ENCODE results near the gene GPR161. TPM values are rescaled to one million over a fixed set of nuclear protein-coding genes. Genes with fewer than 3 reads are reported as not detected.
A peak's percentile ranks its signal among the peaks of the same experiment; 100 is the strongest.

The GPR161 gene
- total and polyA plus RNA-seq, 2 of the 13 experiments (the other 11 are each of a cell fraction or from before 2014, with no cell fraction given), result 0.13 to 0.35 TPM

DNA sequence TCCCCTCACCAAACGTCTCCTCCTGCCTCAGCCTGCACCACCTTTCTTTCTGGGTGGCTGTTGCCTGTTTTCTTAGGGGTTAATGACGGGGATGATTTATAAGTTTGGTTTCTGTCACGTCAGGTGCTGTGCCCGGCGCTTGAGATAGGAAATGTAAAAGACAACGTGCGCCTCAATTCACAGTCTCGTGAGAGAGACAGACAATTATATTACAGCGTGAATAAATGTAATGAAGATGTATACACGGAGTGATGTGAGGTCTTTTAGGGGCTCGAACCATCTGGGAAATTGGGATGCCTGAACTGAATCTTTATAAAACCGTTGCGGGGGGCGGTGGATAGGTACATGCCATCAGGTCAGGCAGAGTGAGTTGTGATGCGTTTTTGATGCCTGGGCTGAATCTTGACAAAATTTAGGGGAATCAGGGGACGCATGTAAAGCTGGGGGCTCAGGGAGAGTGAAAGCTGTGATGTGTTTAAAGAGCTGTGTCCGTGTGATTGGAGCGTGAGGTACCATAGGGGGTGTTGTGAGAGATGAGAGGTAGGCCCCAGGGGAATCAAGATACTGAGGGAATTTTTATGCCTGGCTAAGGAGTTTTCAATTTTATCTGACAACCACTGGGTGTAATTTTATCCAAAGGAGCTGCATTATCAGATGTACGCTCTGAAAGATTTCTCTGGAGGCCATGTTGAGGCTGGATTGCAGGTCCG, 42.9 kb upstream of the GPR161 start (continued):
- TF ChIP-seq, protein P1, sequence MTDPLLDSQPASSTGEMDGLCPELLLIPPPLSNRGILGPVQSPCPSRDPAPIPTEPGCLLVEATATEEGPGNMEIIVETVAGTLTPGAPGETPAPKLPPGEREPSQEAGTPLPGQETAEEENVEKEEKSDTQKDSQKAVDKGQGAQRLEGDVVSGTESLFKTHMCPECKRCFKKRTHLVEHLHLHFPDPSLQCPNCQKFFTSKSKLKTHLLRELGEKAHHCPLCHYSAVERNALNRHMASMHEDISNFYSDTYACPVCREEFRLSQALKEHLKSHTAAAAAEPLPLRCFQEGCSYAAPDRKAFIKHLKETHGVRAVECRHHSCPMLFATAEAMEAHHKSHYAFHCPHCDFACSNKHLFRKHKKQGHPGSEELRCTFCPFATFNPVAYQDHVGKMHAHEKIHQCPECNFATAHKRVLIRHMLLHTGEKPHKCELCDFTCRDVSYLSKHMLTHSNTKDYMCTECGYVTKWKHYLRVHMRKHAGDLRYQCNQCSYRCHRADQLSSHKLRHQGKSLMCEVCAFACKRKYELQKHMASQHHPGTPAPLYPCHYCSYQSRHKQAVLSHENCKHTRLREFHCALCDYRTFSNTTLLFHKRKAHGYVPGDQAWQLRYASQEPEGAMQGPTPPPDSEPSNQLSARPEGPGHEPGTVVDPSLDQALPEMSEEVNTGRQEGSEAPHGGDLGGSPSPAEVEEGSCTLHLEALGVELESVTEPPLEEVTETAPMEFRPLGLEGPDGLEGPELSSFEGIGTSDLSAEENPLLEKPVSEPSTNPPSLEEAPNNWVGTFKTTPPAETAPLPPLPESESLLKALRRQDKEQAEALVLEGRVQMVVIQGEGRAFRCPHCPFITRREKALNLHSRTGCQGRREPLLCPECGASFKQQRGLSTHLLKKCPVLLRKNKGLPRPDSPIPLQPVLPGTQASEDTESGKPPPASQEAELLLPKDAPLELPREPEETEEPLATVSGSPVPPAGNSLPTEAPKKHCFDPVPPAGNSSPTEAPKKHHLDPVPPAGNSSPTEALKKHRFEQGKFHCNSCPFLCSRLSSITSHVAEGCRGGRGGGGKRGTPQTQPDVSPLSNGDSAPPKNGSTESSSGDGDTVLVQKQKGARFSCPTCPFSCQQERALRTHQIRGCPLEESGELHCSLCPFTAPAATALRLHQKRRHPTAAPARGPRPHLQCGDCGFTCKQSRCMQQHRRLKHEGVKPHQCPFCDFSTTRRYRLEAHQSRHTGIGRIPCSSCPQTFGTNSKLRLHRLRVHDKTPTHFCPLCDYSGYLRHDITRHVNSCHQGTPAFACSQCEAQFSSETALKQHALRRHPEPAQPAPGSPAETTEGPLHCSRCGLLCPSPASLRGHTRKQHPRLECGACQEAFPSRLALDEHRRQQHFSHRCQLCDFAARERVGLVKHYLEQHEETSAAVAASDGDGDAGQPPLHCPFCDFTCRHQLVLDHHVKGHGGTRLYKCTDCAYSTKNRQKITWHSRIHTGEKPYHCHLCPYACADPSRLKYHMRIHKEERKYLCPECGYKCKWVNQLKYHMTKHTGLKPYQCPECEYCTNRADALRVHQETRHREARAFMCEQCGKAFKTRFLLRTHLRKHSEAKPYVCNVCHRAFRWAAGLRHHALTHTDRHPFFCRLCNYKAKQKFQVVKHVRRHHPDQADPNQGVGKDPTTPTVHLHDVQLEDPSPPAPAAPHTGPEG (CRISPR knock-in tag; IDR thresholded peaks at IDR 0.05), result 0 out of 2 replicates have a peak, but pooled peaks have one; percentile 16
- TF ChIP-seq MED1 (CRISPR knock-in tag; IDR thresholded peaks at IDR 0.05) (0 out of 2 replicates have a peak, but pooled peaks have one; percentile 3), HNF4G (IDR thresholded peaks at IDR 0.05; ENCODE audit: borderline replicate concordance, low read depth, low read length) (no peak), HNF4G (CRISPR knock-in tag; IDR thresholded peaks at IDR 0.05; ENCODE audit: borderline replicate concordance, low read depth) (no peak), SATB2 (CRISPR knock-in tag; IDR thresholded peaks at IDR 0.05) (0 out of 2 replicates have a peak, but pooled peaks have one; percentile 6), ZMYM2 (CRISPR knock-in tag; IDR thresholded peaks at IDR 0.05) (0 out of 2 replicates have a peak, but pooled peaks have one; percentile 44), MBD4 (IDR thresholded peaks at IDR 0.05; ENCODE audit: borderline replicate concordance, low read length) (no peak), ZKSCAN1 (IDR thresholded peaks at IDR 0.05; ENCODE audit: low read length) (no peak), ZNF724P (CRISPR knock-in tag; IDR thresholded peaks at IDR 0.05; ENCODE audit: borderline replicate concordance) (no peak), MIER3 (CRISPR knock-in tag; IDR thresholded peaks at IDR 0.05; ENCODE audit: borderline replicate concordance) (no peak), NCOA2 (CRISPR knock-in tag; IDR thresholded peaks at IDR 0.05) (no peak), SOX13 (IDR thresholded peaks at IDR 0.05) (no peak), SOX13 (CRISPR knock-in tag; conservative IDR thresholded peaks at IDR 0.05 in 1 of 2, IDR thresholded peaks at IDR 0.05 in 1 of 2) (no peak), ZNF652 (CRISPR knock-in tag; IDR thresholded peaks at IDR 0.05; ENCODE audit: borderline replicate concordance, low read depth) (0 out of 2 replicates have a peak, but pooled peaks have one; percentile 35), HES4 (CRISPR knock-in tag; IDR thresholded peaks at IDR 0.05; ENCODE audit: borderline replicate concordance) (no peak), PHF5A (CRISPR knock-in tag; IDR thresholded peaks at IDR 0.05; ENCODE audit: low read depth, unreplicated experiment) (no peak), ZFP1 (CRISPR knock-in tag; IDR thresholded peaks at IDR 0.05) (no peak), RFX5 (IDR thresholded peaks at IDR 0.05; ENCODE audit: low read depth, low read length) (no peak)
- TF ChIP-seq, protein P2, sequence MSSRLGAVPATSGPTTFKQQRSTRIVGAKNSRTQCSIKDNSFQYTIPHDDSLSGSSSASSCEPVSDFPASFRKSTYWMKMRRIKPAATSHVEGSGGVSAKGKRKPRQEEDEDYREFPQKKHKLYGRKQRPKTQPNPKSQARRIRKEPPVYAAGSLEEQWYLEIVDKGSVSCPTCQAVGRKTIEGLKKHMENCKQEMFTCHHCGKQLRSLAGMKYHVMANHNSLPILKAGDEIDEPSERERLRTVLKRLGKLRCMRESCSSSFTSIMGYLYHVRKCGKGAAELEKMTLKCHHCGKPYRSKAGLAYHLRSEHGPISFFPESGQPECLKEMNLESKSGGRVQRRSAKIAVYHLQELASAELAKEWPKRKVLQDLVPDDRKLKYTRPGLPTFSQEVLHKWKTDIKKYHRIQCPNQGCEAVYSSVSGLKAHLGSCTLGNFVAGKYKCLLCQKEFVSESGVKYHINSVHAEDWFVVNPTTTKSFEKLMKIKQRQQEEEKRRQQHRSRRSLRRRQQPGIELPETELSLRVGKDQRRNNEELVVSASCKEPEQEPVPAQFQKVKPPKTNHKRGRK (CRISPR knock-in tag; IDR thresholded peaks at IDR 0.05), result no peak
- TF ChIP-seq, protein P3, sequence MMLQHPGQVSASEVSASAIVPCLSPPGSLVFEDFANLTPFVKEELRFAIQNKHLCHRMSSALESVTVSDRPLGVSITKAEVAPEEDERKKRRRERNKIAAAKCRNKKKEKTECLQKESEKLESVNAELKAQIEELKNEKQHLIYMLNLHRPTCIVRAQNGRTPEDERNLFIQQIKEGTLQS (CRISPR knock-in tag; IDR thresholded peaks at IDR 0.05), result no peak
- TF ChIP-seq, protein P4, sequence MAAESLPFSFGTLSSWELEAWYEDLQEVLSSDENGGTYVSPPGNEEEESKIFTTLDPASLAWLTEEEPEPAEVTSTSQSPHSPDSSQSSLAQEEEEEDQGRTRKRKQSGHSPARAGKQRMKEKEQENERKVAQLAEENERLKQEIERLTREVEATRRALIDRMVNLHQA (CRISPR knock-in tag; IDR thresholded peaks at IDR 0.05), result no peak
- TF ChIP-seq, protein P5, sequence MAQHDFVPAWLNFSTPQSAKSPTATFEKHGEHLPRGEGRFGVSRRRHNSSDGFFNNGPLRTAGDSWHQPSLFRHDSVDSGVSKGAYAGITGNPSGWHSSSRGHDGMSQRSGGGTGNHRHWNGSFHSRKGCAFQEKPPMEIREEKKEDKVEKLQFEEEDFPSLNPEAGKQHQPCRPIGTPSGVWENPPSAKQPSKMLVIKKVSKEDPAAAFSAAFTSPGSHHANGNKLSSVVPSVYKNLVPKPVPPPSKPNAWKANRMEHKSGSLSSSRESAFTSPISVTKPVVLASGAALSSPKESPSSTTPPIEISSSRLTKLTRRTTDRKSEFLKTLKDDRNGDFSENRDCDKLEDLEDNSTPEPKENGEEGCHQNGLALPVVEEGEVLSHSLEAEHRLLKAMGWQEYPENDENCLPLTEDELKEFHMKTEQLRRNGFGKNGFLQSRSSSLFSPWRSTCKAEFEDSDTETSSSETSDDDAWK (CRISPR knock-in tag; IDR thresholded peaks at IDR 0.05), result no peak
